Calu3 (cell line): ENCODE results near the gene HELQ. TPM values are rescaled to one million over a fixed set of nuclear protein-coding genes. Genes with fewer than 3 reads are reported as not detected.

Experiments used
- Bru-seq: library from RNA; stranded (reverse); fragments of 400-500 nt; gene quantifications from one replicate; lab custom pipeline; 2021; lab: Mats Ljungman, UMichigan
- BruChase-seq, 2 experiments: library from RNA; stranded (reverse); fragments of 400-500 nt; gene quantifications; one replicate each; lab custom pipeline; 2021; lab: Mats Ljungman, UMichigan
- BruUV-seq: library from RNA; stranded (reverse); fragments of 400-500 nt; replicated peaks from 2 replicates; lab custom pipeline; 2021; lab: Mats Ljungman, UMichigan
- CTCF ChIA-PET: fragments of 300-600 bp; sonication (Branson Sonifier 250); formaldehyde crosslinking; loops from one replicate; lab custom pipeline; 2022; ENCODE audit warnings: antibody characterized with exemption; lab: Charles Lee
- DNase-seq: peaks from one replicate; pipeline ENCODE4 v3.0.0; 2022
- H3K27ac Mint-ChIP-seq: one replicate; pipeline ENCODE4 v1.8.0; 2022; ENCODE audit warnings: mixed read lengths; ENCODE audit not compliant: unreplicated experiment
- H3K27me3 Mint-ChIP-seq: one replicate; pipeline ENCODE4 v1.8.0; 2022; ENCODE audit warnings: mixed read lengths; ENCODE audit not compliant: unreplicated experiment
- H3K36me3 Mint-ChIP-seq: one replicate; pipeline ENCODE4 v1.8.0; 2022; ENCODE audit warnings: mild to moderate bottlenecking, moderate library complexity, mixed read lengths; ENCODE audit not compliant: insufficient read depth, unreplicated experiment
- H3K4me1 Mint-ChIP-seq: one replicate; pipeline ENCODE4 v1.8.0; 2022; ENCODE audit warnings: mild to moderate bottlenecking, low read depth, mixed read lengths; ENCODE audit not compliant: unreplicated experiment
- H3K4me3 Mint-ChIP-seq: one replicate; pipeline ENCODE4 v1.8.0; 2022; ENCODE audit warnings: mild to moderate bottlenecking, low read depth, moderate library complexity, mixed read lengths; ENCODE audit not compliant: unreplicated experiment
- H3K9me3 Mint-ChIP-seq: one replicate; pipeline ENCODE4 v1.8.0; 2022; ENCODE audit warnings: low read depth, mixed read lengths; ENCODE audit not compliant: unreplicated experiment
- intact Hi-C: fragments of 100-400 bp; cut with micrococcal nuclease; formaldehyde crosslinking; loops from one replicate; pipeline ENCODE4 v1.10.0; 2022; ENCODE audit not compliant: unreplicated experiment
- long read RNA-seq: library from polyadenylated mRNA; stranded (forward); transcript quantifications from one replicate; pipeline ENCODE4 v2.0.0, GENCODE V29; 2022
- total RNA-seq: library from RNA; stranded (reverse); gene quantifications from 2 replicates; pipeline ENCODE4 v1.2.3, GENCODE V29; 2022
- TF ChIP-seq, protein P1 (sequence below): fragments of 200-600 bp; IDR thresholded peaks from one replicate; pipeline ENCODE4 v1.8.0; 2022; ENCODE audit warnings: antibody characterized with exemption; ENCODE audit not compliant: unreplicated experiment

HELQ gene, protein sequence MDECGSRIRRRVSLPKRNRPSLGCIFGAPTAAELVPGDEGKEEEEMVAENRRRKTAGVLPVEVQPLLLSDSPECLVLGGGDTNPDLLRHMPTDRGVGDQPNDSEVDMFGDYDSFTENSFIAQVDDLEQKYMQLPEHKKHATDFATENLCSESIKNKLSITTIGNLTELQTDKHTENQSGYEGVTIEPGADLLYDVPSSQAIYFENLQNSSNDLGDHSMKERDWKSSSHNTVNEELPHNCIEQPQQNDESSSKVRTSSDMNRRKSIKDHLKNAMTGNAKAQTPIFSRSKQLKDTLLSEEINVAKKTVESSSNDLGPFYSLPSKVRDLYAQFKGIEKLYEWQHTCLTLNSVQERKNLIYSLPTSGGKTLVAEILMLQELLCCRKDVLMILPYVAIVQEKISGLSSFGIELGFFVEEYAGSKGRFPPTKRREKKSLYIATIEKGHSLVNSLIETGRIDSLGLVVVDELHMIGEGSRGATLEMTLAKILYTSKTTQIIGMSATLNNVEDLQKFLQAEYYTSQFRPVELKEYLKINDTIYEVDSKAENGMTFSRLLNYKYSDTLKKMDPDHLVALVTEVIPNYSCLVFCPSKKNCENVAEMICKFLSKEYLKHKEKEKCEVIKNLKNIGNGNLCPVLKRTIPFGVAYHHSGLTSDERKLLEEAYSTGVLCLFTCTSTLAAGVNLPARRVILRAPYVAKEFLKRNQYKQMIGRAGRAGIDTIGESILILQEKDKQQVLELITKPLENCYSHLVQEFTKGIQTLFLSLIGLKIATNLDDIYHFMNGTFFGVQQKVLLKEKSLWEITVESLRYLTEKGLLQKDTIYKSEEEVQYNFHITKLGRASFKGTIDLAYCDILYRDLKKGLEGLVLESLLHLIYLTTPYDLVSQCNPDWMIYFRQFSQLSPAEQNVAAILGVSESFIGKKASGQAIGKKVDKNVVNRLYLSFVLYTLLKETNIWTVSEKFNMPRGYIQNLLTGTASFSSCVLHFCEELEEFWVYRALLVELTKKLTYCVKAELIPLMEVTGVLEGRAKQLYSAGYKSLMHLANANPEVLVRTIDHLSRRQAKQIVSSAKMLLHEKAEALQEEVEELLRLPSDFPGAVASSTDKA
- 7.8 and 8.2 TPM in 2 replicates for total RNA-seq
- percentile 63 among the genes with signal in this experiment for Bru-seq, nascent RNA
- BruChase-seq, experiment 1, labeled RNA remaining after a 6-hour chase, result percentile 50 among the genes with signal in this experiment
- BruChase-seq, experiment 2, labeled RNA remaining after a 2-hour chase, result percentile 57 among the genes with signal in this experiment
- long read RNA-seq, partial matches to known transcripts, result 3 of 6 reads
- long read RNA-seq, other reads (novel, unspliced or antisense), result 0 of 6 reads

DNA sequence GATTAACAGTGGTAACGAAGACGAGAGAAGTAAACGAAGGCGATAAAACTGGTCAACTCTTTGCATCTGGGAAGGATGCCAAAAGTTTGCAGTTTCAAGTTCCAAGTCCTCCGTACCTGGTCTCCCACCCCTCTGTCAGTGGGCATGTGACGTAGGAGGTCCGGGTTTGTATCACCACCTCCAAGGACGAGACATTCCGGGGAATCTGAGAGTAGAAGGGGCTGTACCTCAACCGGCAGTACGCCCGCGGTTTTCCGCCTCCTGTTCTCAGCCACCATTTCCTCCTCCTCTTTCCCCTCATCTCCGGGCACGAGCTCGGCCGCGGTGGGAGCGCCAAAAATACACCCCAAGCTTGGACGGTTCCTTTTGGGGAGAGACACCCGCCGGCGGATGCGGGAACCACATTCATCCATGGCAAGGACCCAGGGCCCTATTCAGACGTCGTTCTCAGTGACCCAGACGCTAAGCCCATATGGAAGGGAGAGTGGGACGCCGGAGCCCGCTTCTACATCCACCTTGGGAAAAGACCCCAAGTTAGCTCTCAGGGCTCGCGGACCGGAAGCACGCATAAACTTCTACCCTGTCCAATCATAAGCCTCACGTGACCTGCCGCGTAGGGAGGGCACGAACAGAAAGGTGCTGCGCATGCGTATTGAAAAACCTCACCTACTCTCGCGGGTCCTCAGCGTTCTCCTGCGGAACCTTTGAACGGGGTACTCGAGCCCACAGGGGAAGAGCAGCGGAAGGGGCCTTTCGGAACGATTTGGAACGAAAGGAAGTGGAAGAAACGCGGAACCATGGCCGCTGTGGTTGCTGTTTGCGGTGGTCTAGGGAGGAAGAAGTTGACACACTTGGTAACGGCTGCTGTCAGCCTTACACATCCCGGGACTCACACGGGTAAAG lies at the start of gene HELQ, which contains the start of gene MRPS18C:
HELQ (minus strand) TSS at position 543 of the 903 bp plus-strand sequence; CDS start at position 413, 130 bp downstream.
MRPS18C (plus strand) TSS at position 778 of the 903 bp plus-strand sequence; CDS start at position 798, 20 bp downstream.
- TSS peak; percentile 62 for BruUV-seq
- Mint-ChIP-seq H3K9me3 (no peaks in the 10 kb centered on the region), H3K4me1 (no peaks in the 10 kb centered on the region), H3K27me3 (no peaks in the 10 kb centered on the region), H3K36me3 (peaks cover 20% of the 10 kb centered on the region), H3K4me3 (peak within 1 kb of the TSS; percentile 93), H3K27ac (peak within 1 kb of the TSS; percentile 98)
- intact Hi-C loops, result no loop called here
- CTCF ChIA-PET, result interaction anchor here (0.6 to 1.5 kb wide), 2 partner anchors 93 to 797 kb away, joined by 4 read pairs; no protein-coding TSS in a partner anchor
- TF ChIP-seq, protein P1, sequence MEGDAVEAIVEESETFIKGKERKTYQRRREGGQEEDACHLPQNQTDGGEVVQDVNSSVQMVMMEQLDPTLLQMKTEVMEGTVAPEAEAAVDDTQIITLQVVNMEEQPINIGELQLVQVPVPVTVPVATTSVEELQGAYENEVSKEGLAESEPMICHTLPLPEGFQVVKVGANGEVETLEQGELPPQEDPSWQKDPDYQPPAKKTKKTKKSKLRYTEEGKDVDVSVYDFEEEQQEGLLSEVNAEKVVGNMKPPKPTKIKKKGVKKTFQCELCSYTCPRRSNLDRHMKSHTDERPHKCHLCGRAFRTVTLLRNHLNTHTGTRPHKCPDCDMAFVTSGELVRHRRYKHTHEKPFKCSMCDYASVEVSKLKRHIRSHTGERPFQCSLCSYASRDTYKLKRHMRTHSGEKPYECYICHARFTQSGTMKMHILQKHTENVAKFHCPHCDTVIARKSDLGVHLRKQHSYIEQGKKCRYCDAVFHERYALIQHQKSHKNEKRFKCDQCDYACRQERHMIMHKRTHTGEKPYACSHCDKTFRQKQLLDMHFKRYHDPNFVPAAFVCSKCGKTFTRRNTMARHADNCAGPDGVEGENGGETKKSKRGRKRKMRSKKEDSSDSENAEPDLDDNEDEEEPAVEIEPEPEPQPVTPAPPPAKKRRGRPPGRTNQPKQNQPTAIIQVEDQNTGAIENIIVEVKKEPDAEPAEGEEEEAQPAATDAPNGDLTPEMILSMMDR, result no peak
- DNase-seq, result peak; percentile 88

DNA sequence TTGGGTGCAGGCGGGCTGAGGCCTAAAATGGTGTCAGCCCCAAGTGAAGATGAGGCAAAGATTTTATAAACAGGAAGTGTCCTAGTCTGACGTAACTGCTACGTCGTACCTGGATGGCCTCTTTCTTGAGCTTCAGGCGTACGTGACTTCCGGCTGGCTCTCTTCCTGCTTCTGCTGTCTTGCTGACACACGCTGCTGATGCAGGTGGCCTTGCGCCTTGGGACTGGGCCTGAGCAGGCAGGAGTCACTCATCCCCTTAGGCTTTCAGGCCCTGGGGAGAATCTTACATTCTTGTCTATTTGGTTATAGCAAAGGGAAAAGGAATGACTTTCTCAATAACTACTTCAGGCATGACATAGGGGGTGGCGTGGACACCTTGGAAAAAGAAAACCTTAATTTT lies 49.4 kb upstream of the HELQ start:
- no peak for DNase-seq
- Mint-ChIP-seq H3K36me3 (no peaks in the 10 kb centered on the region), H3K27ac (no peak overlapping the region), H3K9me3 (no peaks in the 10 kb centered on the region), H3K4me1 (no peaks in the 10 kb centered on the region), H3K27me3 (no peaks in the 10 kb centered on the region), H3K4me3 (no peak overlapping the region)
- TF ChIP-seq, protein P1, result no peak
- no TSS peak for BruUV-seq
- intact Hi-C loops, result loop anchor here (10.0 kb wide), 1 partner anchor 460 kb away; no protein-coding TSS in a partner anchor
- CTCF ChIA-PET, result no interaction called here

GRCh38 chr4:83504503-83504902 lies 48.9 kb upstream of the HELQ start:
- H3K4me1 Mint-ChIP-seq, result no peaks in the 10 kb centered on the region
- no peak overlapping the region for H3K27ac Mint-ChIP-seq
- H3K9me3 Mint-ChIP-seq, result no peaks in the 10 kb centered on the region
- intact Hi-C loops, result loop anchor here (10.0 kb wide), 1 partner anchor 460 kb away; no protein-coding TSS in a partner anchor
- no TSS peak for BruUV-seq
- CTCF ChIA-PET, result no interaction called here
- H3K27me3 Mint-ChIP-seq, result no peaks in the 10 kb centered on the region
- TF ChIP-seq, protein P1, result no peak
- no peaks in the 10 kb centered on the region for H3K36me3 Mint-ChIP-seq
- no peak overlapping the region for H3K4me3 Mint-ChIP-seq
- no peak for DNase-seq
